ENCODE data around the gene VGLL1.

DNA sequence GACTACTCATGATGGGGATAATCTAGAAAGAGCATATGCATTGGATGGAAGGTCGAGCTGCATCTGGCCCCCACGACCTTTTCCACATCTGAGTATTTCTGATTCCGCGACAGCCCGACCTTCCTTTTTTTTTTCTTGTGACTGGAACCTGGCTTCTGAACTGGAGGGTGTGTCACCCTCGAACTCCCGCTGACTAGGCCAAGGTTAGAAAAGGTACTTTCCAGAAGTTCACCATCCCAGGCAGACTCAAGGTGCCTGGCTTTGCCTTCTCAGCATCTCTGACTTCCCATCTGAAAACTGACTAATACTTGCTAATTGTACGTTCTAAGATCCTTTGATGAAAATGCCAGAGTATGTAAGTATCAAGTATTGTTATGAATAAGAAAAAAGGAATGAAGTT is 66.6 kb downstream of the VGLL1 start:
- TF ChIP-seq CTCF (IDR thresholded peaks at IDR 0.05 in 4 of 5, conservative IDR thresholded peaks at IDR 0.05 in 1 of 5) (no peak), POLR2A (IDR thresholded peaks at IDR 0.05) (no peak)

All from gastrocnemius medialis (tissue), 4 donors.